Heart left ventricle (tissue), 16 donors: ENCODE measurements around the gene MPV17L2. TPM values are rescaled to one million over a fixed set of nuclear protein-coding genes. Genes with fewer than 3 reads are reported as not detected.

Experiments used
- ATAC-seq, 4 donors: fragments of 200-7000 bp; cut with Tn5 transposase; one replicate each; pipeline ENCODE4 v1.9.1; 2020 to 2022; ENCODE audit warnings: moderate library complexity in 4 of 4, mild to moderate bottlenecking in 3 of 4, moderate number of reproducible peaks in 1 of 4
- DNase-seq, 5 donors: peaks; one replicate each; pipeline ENCODE4 v3.0.0-alpha.2; 2020
- H3K27ac ChIP-seq, 12 donors: fragments of 200-600 bp; sonication (generic) in 4 of 12; one replicate each; pipeline versions ENCODE4 v1.5.0 to v1.8.0; 2016 to 2022; ENCODE audit warnings: mild to moderate bottlenecking in 2 of 12
- H3K27me3 ChIP-seq, 9 donors: fragments of 200-600 bp; sonication (generic) in 2 of 9; one replicate each; pipeline versions ENCODE4 v1.5.1 to v1.8.0; 2016 to 2022; ENCODE audit warnings: mild to moderate bottlenecking in 3 of 9
- H3K36me3 ChIP-seq, 9 donors: fragments of 200-600 bp; sonication (generic) in 2 of 9; one replicate each; pipeline versions ENCODE4 v1.5.0 to v1.8.0; 2018 to 2022; ENCODE audit warnings: mild to moderate bottlenecking in 2 of 9
- H3K4me1 ChIP-seq, 12 donors: fragments of 200-600 bp; sonication (generic) in 4 of 12; one replicate each; pipeline versions ENCODE4 v1.5.0 to v1.8.0; 2016 to 2022; ENCODE audit warnings: mild to moderate bottlenecking in 3 of 12
- H3K4me3 ChIP-seq, 12 donors: fragments of 200-600 bp; sonication (generic) in 4 of 12; one replicate each; pipeline versions ENCODE4 v1.5.0 to v1.8.0; 2017 to 2022; ENCODE audit warnings: mild to moderate bottlenecking in 9 of 12, moderate library complexity in 4 of 12
- H3K9me3 ChIP-seq, 12 donors: fragments of 200-600 bp; sonication (generic) in 4 of 12; one replicate each; pipeline versions ENCODE4 v1.5.0 to v1.8.0; 2016 to 2022; ENCODE audit warnings: mild to moderate bottlenecking in 1 of 12
- POLR2A ChIP-seq, 2 donors: fragments of 450-650 bp; IDR thresholded peaks; one replicate each; pipeline ENCODE4 v1.6.1; 2017; ENCODE audit warnings: antibody characterized with exemption in 2 of 2, mild to moderate bottlenecking in 2 of 2, moderate library complexity in 2 of 2
- WGBS, 4 donors: extraction: QIAGEN DNeasy Blood & Tissue Kit in 2 of 4; methylation state at CpG; one replicate each; pipeline versions ENCODE4 v1.1.5 to v1.1.7; 2013 to 2018; 5-methylcytosine and 5-hydroxymethylcytosine counted together
- intact Hi-C, 10 donors: fragments of 100-400 bp; cut with DNase I; formaldehyde crosslinking; loops; one replicate each; pipeline versions ENCODE4 v1.11.1 to v1.14.2; 2022
- polyA plus RNA-seq, 2 donors: library from polyadenylated mRNA; stranded (reverse); fragments of 200-250 nt; gene quantifications; one replicate each; pipeline ENCODE4 v1.2.3, GENCODE V29; 2013
- total RNA-seq, 9 donors: library from RNA; depleted of rRNA in 2 of 9; stranded (reverse); fragments of >200 nt in 2 of 9; fragmentation: NEBNext Ultra II Directional in 3 of 9; extraction: Animal tissue kit (Norgen Biotek cat#: 25700) in 3 of 9; gene quantifications; one replicate each; pipeline versions ENCODE4 v1.1.0 to v1.2.4, GENCODE V29; 2016 to 2023
- TF ChIP-seq, protein P1 (sequence below), 12 donors: fragments of 200-600 bp; sonication (generic) in 4 of 12; IDR thresholded peaks; one replicate each; pipeline versions ENCODE4 v1.5.0 to v1.8.0; 2018 to 2022; ENCODE audit warnings: antibody characterized with exemption in 12 of 12, mild to moderate bottlenecking in 5 of 12
- donor health status: ischemic (EF 13 %, LVEDD 7.1; RV severe dilation, severe dysfunction).
- donor health status: healthy with polysubstance abuse.
- donor health status: DM: no; HTN: yes; CAD: no.
- donor health status: DM: no; HTN: no; CAD: no.
- donor health status: ischemic (EF 25% LVEDD 6.9; RV normal size, moderate dysfunction).
- donor health status: ischemic (EF 25% LVEDD 5.7; RV mildly dilated, moderate dysfunction).
- donor health status: healthy.
- donor health status: DM: yes; HTN: yes; CAD: no.
- donor health status: ischemic (EF 35%, LVEDD 5.7; RV mildly dilated, moderate dysfunction).
- donor health status: nonischemic (EF 11% LVEDD 7.7; RV severe dilation, severe dysfunction).
- donor health status: DM: yes; HTN: yes; CAD: no.
- donor health status: PGD.
- donor health status: ischemic (EF 29% LVEDD 5.4; RV normal size, mild dysfunction).
- donor health status: nonischemic (EF 23%, LVEDD 6.1; RV moderate dilation, normal function).

Gene MPV17L2
- total and polyA plus RNA-seq, 11 donors, result 10.6 to 59.3 (median 18.9) TPM

GRCh38 chr19:18219911-18220631, 27.1 kb downstream of the MPV17L2 start:
- no peak for DNase-seq
- intact Hi-C loops, result loop anchor here in 1 of 10 donors (5.0 kb wide), 1 partner anchor 68 kb away; the partner anchor contains the start of gene PIK3R2

GRCh38 chr19:18220632-18221275, 27.7 kb downstream of the MPV17L2 start:
- H3K27ac ChIP-seq, result no peak overlapping the region
- no peak for ATAC-seq
- H3K4me1 ChIP-seq, result peaks cover 0 to 21% (median 14%) of the 10 kb centered on the region in 12 donors
- TF ChIP-seq, protein P1, sequence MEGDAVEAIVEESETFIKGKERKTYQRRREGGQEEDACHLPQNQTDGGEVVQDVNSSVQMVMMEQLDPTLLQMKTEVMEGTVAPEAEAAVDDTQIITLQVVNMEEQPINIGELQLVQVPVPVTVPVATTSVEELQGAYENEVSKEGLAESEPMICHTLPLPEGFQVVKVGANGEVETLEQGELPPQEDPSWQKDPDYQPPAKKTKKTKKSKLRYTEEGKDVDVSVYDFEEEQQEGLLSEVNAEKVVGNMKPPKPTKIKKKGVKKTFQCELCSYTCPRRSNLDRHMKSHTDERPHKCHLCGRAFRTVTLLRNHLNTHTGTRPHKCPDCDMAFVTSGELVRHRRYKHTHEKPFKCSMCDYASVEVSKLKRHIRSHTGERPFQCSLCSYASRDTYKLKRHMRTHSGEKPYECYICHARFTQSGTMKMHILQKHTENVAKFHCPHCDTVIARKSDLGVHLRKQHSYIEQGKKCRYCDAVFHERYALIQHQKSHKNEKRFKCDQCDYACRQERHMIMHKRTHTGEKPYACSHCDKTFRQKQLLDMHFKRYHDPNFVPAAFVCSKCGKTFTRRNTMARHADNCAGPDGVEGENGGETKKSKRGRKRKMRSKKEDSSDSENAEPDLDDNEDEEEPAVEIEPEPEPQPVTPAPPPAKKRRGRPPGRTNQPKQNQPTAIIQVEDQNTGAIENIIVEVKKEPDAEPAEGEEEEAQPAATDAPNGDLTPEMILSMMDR (IDR thresholded peaks at IDR 0.05), result no peak
- 11 to 18% (median 15%) methylated on average over 12 to 33 of the region's 33 CpGs for WGBS, 4 donors
- intact Hi-C loops, result loop anchor here in 1 of 10 donors (5.0 kb wide), 1 partner anchor 68 kb away; the partner anchor contains the start of gene PIK3R2
- H3K27me3 ChIP-seq, result peaks cover 9 to 33% (median 19%) of the 10 kb centered on the region in 9 donors
- DNase-seq, result no peak
- no peak overlapping the region for H3K4me3 ChIP-seq
- no peaks in the 10 kb centered on the region for H3K36me3 ChIP-seq
- H3K9me3 ChIP-seq, result no peaks in the 10 kb centered on the region

More at GRCh38 chr19:18219911-18220631, 27.1 kb downstream of the MPV17L2 start:
- ATAC-seq, result no peak
- no peak for TF ChIP-seq POLR2A (IDR thresholded peaks at IDR 0.05)
- TF ChIP-seq, protein P1 (IDR thresholded peaks at IDR 0.05), result no peak
- WGBS, 4 donors, result 66 to 75% (median 68%) methylated on average over 22 to 28 of the region's 28 CpGs
- H3K4me1 ChIP-seq, result peaks cover 0 to 15% (median 9%) of the 10 kb centered on the region in 12 donors
- no peaks in the 10 kb centered on the region for H3K9me3 ChIP-seq
- peaks cover 4 to 26% (median 13%) of the 10 kb centered on the region in 9 donors for H3K27me3 ChIP-seq
- H3K27ac ChIP-seq, result no peak overlapping the region
- no peaks in the 10 kb centered on the region for H3K36me3 ChIP-seq
- H3K4me3 ChIP-seq, result no peak overlapping the region

DNA sequence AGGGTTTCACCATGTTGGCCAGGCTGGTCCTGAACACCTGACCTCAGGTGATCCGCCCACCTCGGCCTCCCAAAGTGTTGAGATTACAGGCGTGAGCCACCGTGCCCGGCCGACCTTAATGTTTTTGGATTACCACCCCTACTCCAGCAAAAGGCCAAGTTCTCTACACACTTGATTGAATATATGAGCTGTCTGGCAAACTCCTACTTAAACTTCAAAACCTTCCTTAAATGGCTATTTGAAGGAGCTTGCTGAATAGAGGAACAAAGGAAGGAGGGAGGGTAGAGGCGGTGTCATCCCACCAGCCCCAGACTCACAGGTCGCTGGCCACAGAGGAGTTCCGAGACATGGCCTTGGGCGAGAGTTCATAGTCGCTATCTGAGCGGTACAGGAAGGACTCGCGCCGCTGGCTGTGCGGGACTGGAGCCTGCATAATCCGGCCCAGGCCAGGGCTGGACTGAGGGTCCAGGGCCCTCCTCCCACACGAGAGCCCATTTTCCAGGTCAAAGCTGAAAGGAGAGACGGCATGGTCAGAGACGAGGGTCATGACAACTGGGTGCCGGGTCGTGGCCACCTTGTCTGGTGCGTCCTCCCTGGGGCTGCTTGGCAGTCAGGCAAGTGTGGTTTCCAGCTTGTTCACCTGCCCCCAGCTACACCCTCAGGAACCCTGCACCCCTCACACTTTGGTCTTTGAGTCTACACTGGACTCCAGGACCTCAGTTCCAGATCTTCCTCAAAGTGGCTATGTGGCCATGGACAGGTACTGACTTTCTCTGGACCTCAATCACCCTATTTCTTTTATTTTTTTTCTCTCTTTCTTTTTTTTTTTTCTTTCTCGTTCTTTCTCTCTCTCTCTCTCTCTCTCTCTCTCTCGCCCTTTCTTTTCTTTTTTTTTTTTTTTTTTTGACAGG, 29.1 kb downstream of the MPV17L2 start:
- no peak overlapping the region for H3K27ac ChIP-seq
- WGBS, 4 donors, result 86 to 89% (median 87%) methylated on average over 25 of the region's 25 CpGs
- peaks cover 18 to 45% (median 23%) of the 10 kb centered on the region in 9 donors for H3K27me3 ChIP-seq
- no peak for DNase-seq
- H3K4me1 ChIP-seq, result peaks cover 0 to 33% (median 21%) of the 10 kb centered on the region in 12 donors
- no peaks in the 10 kb centered on the region for H3K9me3 ChIP-seq
- H3K36me3 ChIP-seq, result no peaks in the 10 kb centered on the region
- intact Hi-C loops, result loop anchor here in 1 of 10 donors (5.0 kb wide), 1 partner anchor 70 kb away; the partner anchor contains the start of gene PIK3R2
- ATAC-seq, result no peak
- TF ChIP-seq, protein P1 (IDR thresholded peaks at IDR 0.05), result no peak
- no peak for TF ChIP-seq POLR2A (IDR thresholded peaks at IDR 0.05)
- H3K4me3 ChIP-seq, result no peak overlapping the region
